H1 (cell line): ENCODE data around the gene TFPI2.

ENCODE experiments used
- CTCF ChIP-seq, 3 experiments: IDR thresholded peaks; 1 replicate in 2 of 3; 2 replicates in 1 of 3; pipeline versions ENCODE4 v1.5.1 to v1.6.1; 2011; ENCODE audit warnings: low read length in 3 of 3, mild to moderate bottlenecking in 3 of 3, inconsistent platforms in 2 of 3, low read depth in 1 of 3, moderate library complexity in 1 of 3; ENCODE audit not compliant: insufficient read depth in 1 of 3; ENCODE audit errors: control extremely low read depth in 1 of 3
- GTF2F1 ChIP-seq: IDR thresholded peaks from 2 replicates; pipeline ENCODE4 v1.6.1; 2012; ENCODE audit warnings: low read depth, low read length, improper control_type of control experiment, borderline replicate concordance
- HDAC2 ChIP-seq, 2 experiments: fragments of 300-600 bp in 1 of 2; sonication (generic) in 1 of 2; IDR thresholded peaks; 2 replicates each; pipeline ENCODE4 v1.6.1; 2011 to 2012; ENCODE audit warnings: low read depth in 2 of 2, low read length in 2 of 2, mild to moderate bottlenecking in 2 of 2, moderate library complexity in 2 of 2, borderline replicate concordance in 1 of 2, inconsistent platforms in 1 of 2
- KDM1A ChIP-seq: fragments of 200-600, 300-600 bp; sonication (generic); IDR thresholded peaks from 2 replicates; pipeline ENCODE4 v1.7.1; 2016; ENCODE audit warnings: mild to moderate bottlenecking, low read length, borderline replicate concordance
- NRF1 ChIP-seq: IDR thresholded peaks from 2 replicates; pipeline ENCODE4 v1.6.1; 2011; ENCODE audit warnings: mild to moderate bottlenecking, low read depth, low read length, improper control_type of control experiment
- PHF8 ChIP-seq: fragments of 200-600 bp; sonication (generic); conservative IDR thresholded peaks from 2 replicates; pipeline ENCODE4 v1.7.1; 2012; ENCODE audit warnings: low read depth, mild to moderate bottlenecking, inconsistent platforms, low read length, moderate library complexity
- POLR2A ChIP-seq, 2 experiments: IDR thresholded peaks; 1 replicate in 1 of 2; 2 replicates in 1 of 2; pipeline ENCODE4 v1.6.1; 2011; ENCODE audit warnings: low read depth in 2 of 2, low read length in 2 of 2, mild to moderate bottlenecking in 2 of 2; ENCODE audit errors: control extremely low read depth in 1 of 2
- RAD21 ChIP-seq, 2 experiments: IDR thresholded peaks in 1 of 2; conservative IDR thresholded peaks in 1 of 2; 2 replicates each; pipeline ENCODE4 v1.6.1; 2011; ENCODE audit warnings: low read depth in 2 of 2, low read length in 2 of 2, improper control_type of control experiment in 1 of 2, inconsistent platforms in 1 of 2, mild to moderate bottlenecking in 1 of 2, moderate library complexity in 1 of 2
- RBBP5 ChIP-seq: IDR thresholded peaks from 2 replicates; pipeline ENCODE4 v1.7.1; 2012; ENCODE audit warnings: low read depth, mild to moderate bottlenecking, inconsistent platforms, low read length, moderate library complexity, borderline replicate concordance
- ZNF274 ChIP-seq: IDR thresholded peaks from 2 replicates; pipeline ENCODE4 v1.7.0; 2012; ENCODE audit warnings: low read length, borderline replicate concordance; ENCODE audit errors: extremely low read depth

- TF ChIP-seq POLR2A (IDR thresholded peaks at IDR 0.05; ENCODE audit: control extremely low read depth in 1 of 2, low read depth in 2 of 2, low read length in 2 of 2): no peak
- TF ChIP-seq CTCF (IDR thresholded peaks at IDR 0.05; ENCODE audit: control extremely low read depth in 1 of 3, insufficient read depth in 1 of 3, low read depth in 1 of 3, low read length in 3 of 3): no peak
- no peak for TF ChIP-seq NRF1
- no peak for TF ChIP-seq RAD21 (IDR thresholded peaks at IDR 0.05 in 1 of 2, conservative IDR thresholded peaks at IDR 0.05 in 1 of 2; ENCODE audit: low read depth in 2 of 2, low read length in 2 of 2)
- no peak for TF ChIP-seq GTF2F1
- TF ChIP-seq HDAC2 (IDR thresholded peaks at IDR 0.05; ENCODE audit: borderline replicate concordance in 1 of 2, low read depth in 2 of 2, low read length in 2 of 2): no peak
- no peak for TF ChIP-seq PHF8
- TF ChIP-seq KDM1A: no peak
- TF ChIP-seq ZNF274: no peak
- TF ChIP-seq RBBP5: no peak
These were observed 16.5 kb downstream of the TFPI2 start for GRCh38 chr7:93873998-93874574.
